ENCODE measurements around the gene TNXB.

Gene TNXB

DNA sequence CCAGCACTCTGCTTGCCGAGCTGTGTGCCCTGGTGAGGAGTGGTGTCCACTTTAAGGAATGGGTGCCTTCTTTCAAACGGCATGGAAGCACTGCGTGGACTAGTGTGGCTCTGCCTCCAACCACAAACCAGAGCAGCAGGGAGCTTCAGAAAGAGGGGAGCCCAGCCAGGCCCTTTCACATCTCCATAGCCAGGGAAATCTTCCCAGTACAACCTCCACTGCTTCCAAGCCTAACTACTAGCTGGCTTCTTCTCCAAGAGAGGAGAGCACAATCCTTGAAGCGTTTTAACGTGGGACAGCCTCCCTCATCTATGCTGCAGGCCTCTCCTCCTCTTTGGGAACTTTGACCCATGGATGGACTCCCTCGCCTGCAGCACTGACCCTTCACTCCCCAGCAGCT, 26.7 kb downstream of the TNXB start:
- H3K4me1 ChIP-seq (ENCODE audit: insufficient read depth, low read length, severe bottlenecking), result peaks cover 6% of the 10 kb centered on the region
- H3K4me3 ChIP-seq (ENCODE audit: low read depth, low read length, poor library complexity, severe bottlenecking), result no peak overlapping the region
- no peaks in the 10 kb centered on the region for H3F3A ChIP-seq (ENCODE audit: insufficient read depth, low read length)
- H3K27ac ChIP-seq (ENCODE audit: low read depth, low read length, poor library complexity, severe bottlenecking), result no peak overlapping the region
- no peak for TF ChIP-seq EZH2 (IDR thresholded peaks at IDR 0.05; ENCODE audit: borderline replicate concordance, low read length)
- TF ChIP-seq, protein P1, sequence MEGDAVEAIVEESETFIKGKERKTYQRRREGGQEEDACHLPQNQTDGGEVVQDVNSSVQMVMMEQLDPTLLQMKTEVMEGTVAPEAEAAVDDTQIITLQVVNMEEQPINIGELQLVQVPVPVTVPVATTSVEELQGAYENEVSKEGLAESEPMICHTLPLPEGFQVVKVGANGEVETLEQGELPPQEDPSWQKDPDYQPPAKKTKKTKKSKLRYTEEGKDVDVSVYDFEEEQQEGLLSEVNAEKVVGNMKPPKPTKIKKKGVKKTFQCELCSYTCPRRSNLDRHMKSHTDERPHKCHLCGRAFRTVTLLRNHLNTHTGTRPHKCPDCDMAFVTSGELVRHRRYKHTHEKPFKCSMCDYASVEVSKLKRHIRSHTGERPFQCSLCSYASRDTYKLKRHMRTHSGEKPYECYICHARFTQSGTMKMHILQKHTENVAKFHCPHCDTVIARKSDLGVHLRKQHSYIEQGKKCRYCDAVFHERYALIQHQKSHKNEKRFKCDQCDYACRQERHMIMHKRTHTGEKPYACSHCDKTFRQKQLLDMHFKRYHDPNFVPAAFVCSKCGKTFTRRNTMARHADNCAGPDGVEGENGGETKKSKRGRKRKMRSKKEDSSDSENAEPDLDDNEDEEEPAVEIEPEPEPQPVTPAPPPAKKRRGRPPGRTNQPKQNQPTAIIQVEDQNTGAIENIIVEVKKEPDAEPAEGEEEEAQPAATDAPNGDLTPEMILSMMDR (IDR thresholded peaks at IDR 0.05; ENCODE audit: low read length), result no peak
- H2AFZ ChIP-seq (ENCODE audit: low read length), result no peak overlapping the region
- H3K9ac ChIP-seq (ENCODE audit: low read length), result no peak overlapping the region
- no peaks in the 10 kb centered on the region for H3K9me2 ChIP-seq (ENCODE audit: low read depth, low read length)
- H3K79me2 ChIP-seq (ENCODE audit: insufficient read depth, low read length), result no peaks in the 10 kb centered on the region
- H3K9me3 ChIP-seq (ENCODE audit: low read length), result no peaks in the 10 kb centered on the region
- no peaks in the 10 kb centered on the region for H4K20me1 ChIP-seq (ENCODE audit: insufficient read depth, low read length)
- H3K36me3 ChIP-seq (ENCODE audit: insufficient read depth, low read length), result no peaks in the 10 kb centered on the region
- H3K4me2 ChIP-seq (ENCODE audit: low read length), result no peak overlapping the region
- H3K27me3 ChIP-seq (ENCODE audit: insufficient read depth, low read length), result peaks cover 15% of the 10 kb centered on the region; the same call in 1 of the 2 replicates

DNA sequence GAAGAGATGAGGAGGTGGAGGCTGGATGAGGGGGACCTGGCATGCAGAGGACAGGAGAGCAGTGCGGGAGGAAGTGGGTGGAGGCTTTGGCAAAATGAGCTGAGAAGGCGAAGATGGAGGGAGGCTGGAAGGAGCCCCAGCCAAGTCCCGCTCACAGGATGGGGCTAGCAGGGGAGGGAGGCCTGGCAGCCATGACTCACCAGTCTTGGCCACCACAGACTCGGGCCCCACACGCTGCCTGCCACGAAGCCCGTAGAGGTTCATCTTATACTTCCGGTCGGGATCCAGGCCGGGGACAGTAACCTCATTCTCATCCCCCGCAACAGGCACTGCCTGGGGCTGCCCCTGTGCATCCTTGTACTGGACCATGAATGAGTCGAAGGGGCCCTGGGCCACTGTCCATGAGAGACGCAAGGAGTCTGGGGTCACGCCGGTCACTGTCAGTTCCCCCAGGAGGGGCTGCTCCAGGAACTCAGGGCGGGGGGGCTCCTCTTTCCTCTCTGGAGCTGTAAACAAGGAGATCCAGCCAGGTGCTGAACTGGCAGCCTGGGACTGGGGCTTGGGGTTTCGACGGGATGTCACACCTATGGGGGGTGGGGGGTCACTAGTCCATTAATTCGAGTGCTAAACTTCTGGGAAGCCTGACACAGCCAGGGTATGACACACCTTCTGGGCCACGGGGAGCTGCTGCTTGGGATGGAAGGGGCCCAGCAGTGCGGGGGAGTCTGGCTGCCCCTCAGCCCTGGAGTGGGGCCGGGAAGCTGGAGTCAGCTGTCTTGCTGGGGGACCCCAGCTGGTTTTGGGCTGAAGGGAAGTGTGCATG, 27.8 kb downstream of the TNXB start:
- Histone ChIP-seq H4K20me1 (ENCODE audit: insufficient read depth, low read length) (no peaks in the 10 kb centered on the region), H3K9ac (ENCODE audit: low read length) (no peak overlapping the region), H3K79me2 (ENCODE audit: insufficient read depth, low read length) (no peaks in the 10 kb centered on the region), H3K36me3 (ENCODE audit: insufficient read depth, low read length) (no peaks in the 10 kb centered on the region), H3K27me3 (ENCODE audit: insufficient read depth, low read length) (peaks cover 19% of the 10 kb centered on the region; the same call in 1 of the 2 replicates), H2AFZ (ENCODE audit: low read length) (no peak overlapping the region), H3K27ac (ENCODE audit: low read depth, low read length, poor library complexity, severe bottlenecking) (no peak overlapping the region), H3K9me2 (ENCODE audit: low read depth, low read length) (no peaks in the 10 kb centered on the region), H3K9me3 (ENCODE audit: low read length) (no peaks in the 10 kb centered on the region), H3K4me2 (ENCODE audit: low read length) (no peak overlapping the region), H3K4me1 (ENCODE audit: insufficient read depth, low read length, severe bottlenecking) (no peaks in the 10 kb centered on the region), H3K4me3 (ENCODE audit: low read depth, low read length, poor library complexity, severe bottlenecking) (no peak overlapping the region), H3F3A (ENCODE audit: insufficient read depth, low read length) (no peaks in the 10 kb centered on the region)
- no peak for TF ChIP-seq EZH2 (IDR thresholded peaks at IDR 0.05; ENCODE audit: borderline replicate concordance, low read length)
- TF ChIP-seq, protein P1 (IDR thresholded peaks at IDR 0.05; ENCODE audit: low read length), result no peak

DNA sequence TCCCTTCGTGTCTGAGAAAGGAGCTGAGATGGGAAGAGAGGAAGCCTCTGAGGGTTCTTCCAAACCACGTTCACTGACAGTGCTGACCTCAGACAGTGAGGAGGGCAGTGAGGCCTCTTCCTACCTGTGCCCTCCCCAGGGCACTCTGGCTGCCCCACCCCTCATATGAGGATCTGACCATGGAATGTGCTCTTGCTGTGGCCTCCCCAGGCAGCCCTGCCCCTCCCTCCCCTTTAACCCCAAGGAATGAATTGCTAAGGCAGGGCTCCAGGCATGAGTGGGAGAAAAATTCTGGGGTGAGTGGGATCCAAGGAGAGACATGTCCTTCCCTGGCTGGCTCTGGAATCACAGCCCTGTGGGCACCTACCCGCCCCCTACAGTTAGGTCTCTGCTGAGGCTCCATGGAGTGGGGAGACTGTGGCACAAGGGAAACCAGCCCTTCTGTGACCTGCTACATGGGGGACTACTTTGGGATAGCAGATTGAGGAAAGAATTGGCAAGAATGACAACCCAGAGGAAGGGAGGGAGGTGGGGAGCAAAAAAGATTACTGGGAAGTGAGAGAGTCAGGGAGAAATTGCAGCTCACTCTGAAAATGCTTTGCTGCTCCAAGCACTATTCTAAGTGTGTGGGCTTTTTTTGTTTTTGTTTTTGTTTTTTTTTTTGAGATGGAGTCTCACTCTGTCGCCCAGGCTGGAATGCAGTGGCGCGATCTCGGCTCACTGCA, 29.4 kb downstream of the TNXB start:
- no peaks in the 10 kb centered on the region for H3K9me3 ChIP-seq (ENCODE audit: low read length)
- H3K4me3 ChIP-seq (ENCODE audit: low read depth, low read length, poor library complexity, severe bottlenecking), result no peak overlapping the region
- no peak for TF ChIP-seq EZH2 (IDR thresholded peaks at IDR 0.05; ENCODE audit: borderline replicate concordance, low read length)
- TF ChIP-seq, protein P1 (IDR thresholded peaks at IDR 0.05; ENCODE audit: low read length), result no peak
- no peaks in the 10 kb centered on the region for H3K4me1 ChIP-seq (ENCODE audit: insufficient read depth, low read length, severe bottlenecking)
- no peak overlapping the region for H3K4me2 ChIP-seq (ENCODE audit: low read length)
- H3K9ac ChIP-seq (ENCODE audit: low read length), result no peak overlapping the region
- no peak overlapping the region for H2AFZ ChIP-seq (ENCODE audit: low read length)
- H3K27me3 ChIP-seq (ENCODE audit: insufficient read depth, low read length), result peaks cover 16% of the 10 kb centered on the region; the same call in 1 of the 2 replicates
- no peaks in the 10 kb centered on the region for H3F3A ChIP-seq (ENCODE audit: insufficient read depth, low read length)
- no peaks in the 10 kb centered on the region for H4K20me1 ChIP-seq (ENCODE audit: insufficient read depth, low read length)
- no peaks in the 10 kb centered on the region for H3K36me3 ChIP-seq (ENCODE audit: insufficient read depth, low read length)
- no peaks in the 10 kb centered on the region for H3K9me2 ChIP-seq (ENCODE audit: low read depth, low read length)
- no peaks in the 10 kb centered on the region for H3K79me2 ChIP-seq (ENCODE audit: insufficient read depth, low read length)
- H3K27ac ChIP-seq (ENCODE audit: low read depth, low read length, poor library complexity, severe bottlenecking), result no peak overlapping the region
